Measurements from ENCODE around the gene MSI2.

Gene MSI2

DNA sequence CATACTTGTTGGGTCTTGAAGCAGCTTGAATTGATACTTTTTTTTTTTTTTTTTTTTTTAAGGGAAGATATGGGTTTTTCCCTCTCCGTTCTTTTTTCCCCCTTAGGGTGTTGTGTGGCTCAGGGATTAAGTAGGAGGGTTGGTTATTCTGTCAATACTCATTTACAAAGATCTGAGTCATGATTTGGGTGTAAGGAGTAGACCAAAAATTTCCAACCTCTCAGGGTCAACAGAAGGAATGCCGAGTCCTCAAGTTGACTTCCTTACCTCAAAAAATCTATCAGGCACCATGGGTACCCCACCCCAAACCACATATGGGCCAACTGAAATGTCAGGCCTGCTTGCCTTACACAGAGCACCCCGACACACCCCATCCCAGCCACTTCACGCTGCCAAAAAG is 258.3 kb downstream of the MSI2 start:
- WGBS (ENCODE audit: insufficient coverage, insufficient read length) = no CpG with 5 or more reads among the region's 4 CpGs
- Histone ChIP-seq H3K4me1 (ENCODE audit: control insufficient read depth, insufficient read depth, low read length) (peaks cover 2% of the 10 kb centered on the region; the same call in 1 of the 2 replicates), H3K9me3 (ENCODE audit: control insufficient read depth, insufficient read depth, low read length) (no peaks in the 10 kb centered on the region), H3K27ac (ENCODE audit: low read length) (no peak overlapping the region), H3K27me3 (ENCODE audit: control insufficient read depth, insufficient read depth, low read length) (no peaks in the 10 kb centered on the region), H3K4me3 (ENCODE audit: low read length) (no peak overlapping the region), H3K36me3 (ENCODE audit: control insufficient read depth, insufficient read depth, low read length) (no peaks in the 10 kb centered on the region)
- no peak for DNase-seq (ENCODE audit: low read depth, low spot score)

DNA sequence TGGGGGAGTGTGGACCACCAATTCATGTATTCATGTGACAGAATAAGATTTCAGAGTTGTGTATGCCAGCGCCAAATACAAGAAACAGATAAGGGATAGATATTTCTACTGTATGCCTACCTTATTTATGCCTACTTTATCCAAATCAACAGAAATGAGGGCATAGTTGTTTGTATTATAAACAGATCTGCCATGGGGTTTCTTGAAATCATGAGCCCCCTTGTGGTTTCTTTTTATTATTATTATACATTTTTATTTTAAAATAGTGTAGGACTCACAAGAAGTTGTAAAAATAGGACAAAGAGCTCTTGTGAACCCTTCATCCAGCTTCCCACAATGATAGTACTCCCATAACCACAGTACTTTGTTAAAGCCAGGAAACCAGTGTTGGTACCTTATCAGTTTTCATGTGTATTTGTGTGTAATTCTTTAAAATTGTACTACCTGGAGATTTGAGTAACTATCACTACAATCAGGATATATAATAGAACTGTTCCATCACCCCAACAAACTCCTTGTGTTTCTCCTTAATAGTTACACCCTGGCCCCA is 259.4 kb downstream of the MSI2 start:
- DNase-seq (ENCODE audit: low read depth, low spot score) = no peak
- WGBS (ENCODE audit: insufficient coverage, insufficient read length) = no CpG with 5 or more reads among the region's 1 CpG
- H3K36me3 ChIP-seq (ENCODE audit: control insufficient read depth, insufficient read depth, low read length) = no peaks in the 10 kb centered on the region
- H3K27me3 ChIP-seq (ENCODE audit: control insufficient read depth, insufficient read depth, low read length) = no peaks in the 10 kb centered on the region
- peaks cover 2% of the 10 kb centered on the region; the same call in 1 of the 2 replicates for H3K4me1 ChIP-seq (ENCODE audit: control insufficient read depth, insufficient read depth, low read length)
- no peak overlapping the region for H3K4me3 ChIP-seq (ENCODE audit: low read length)
- H3K27ac ChIP-seq (ENCODE audit: low read length) = no peak overlapping the region
- no peaks in the 10 kb centered on the region for H3K9me3 ChIP-seq (ENCODE audit: control insufficient read depth, insufficient read depth, low read length)

DNA sequence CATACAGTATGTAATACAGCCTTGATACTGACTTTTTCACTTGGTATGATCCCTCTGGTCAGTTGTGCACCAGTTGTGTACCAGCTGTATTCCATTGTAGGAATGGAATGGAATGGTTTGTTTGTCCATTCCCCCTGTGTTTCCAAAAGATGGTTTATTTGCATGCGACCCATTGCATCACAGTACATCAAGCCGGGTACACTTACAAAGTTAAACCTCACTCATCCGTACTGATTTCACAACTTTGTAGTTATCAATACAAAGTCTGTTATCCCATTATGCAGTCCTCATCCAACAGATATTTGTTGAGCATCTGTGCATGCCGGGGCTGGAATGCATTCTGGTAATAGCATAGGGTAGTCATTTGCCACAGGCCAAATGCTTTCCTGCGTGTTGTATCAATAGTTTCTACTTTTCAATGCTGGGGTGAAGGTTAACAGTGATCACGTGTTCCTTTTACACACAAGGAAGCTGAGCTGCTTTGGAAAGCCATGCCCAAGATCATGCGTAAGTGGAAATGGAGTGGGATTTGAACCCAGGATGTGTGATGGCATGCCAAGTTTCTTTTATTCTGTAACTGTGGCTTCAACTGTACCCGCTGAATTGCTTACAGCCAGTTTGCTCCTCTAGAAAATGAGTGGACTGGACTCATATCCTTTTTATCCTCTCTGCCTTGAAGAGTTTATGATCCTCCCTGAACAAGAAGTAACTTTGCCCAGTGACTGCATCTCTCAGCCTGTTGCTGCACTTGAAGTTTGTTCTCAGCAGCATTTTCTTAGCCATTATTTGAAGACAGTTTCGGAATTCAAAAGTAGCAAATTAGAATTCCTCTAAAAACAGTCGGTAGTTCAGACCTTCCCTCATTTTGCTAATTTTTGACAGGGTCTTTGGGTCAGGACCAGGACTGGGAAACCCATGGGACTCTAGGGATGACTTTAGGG is 260.2 kb downstream of the MSI2 start:
- Histone ChIP-seq H3K27ac (ENCODE audit: low read length) (no peak overlapping the region), H3K4me1 (ENCODE audit: control insufficient read depth, insufficient read depth, low read length) (peaks cover 2% of the 10 kb centered on the region; the same call in 1 of the 2 replicates), H3K9me3 (ENCODE audit: control insufficient read depth, insufficient read depth, low read length) (no peaks in the 10 kb centered on the region), H3K27me3 (ENCODE audit: control insufficient read depth, insufficient read depth, low read length) (no peaks in the 10 kb centered on the region), H3K36me3 (ENCODE audit: control insufficient read depth, insufficient read depth, low read length) (no peaks in the 10 kb centered on the region), H3K4me3 (ENCODE audit: low read length) (no peak overlapping the region)
- WGBS (ENCODE audit: insufficient coverage, insufficient read length) = no CpG with 5 or more reads among the region's 10 CpGs
- DNase-seq (ENCODE audit: low read depth, low spot score) = no peak

DNA sequence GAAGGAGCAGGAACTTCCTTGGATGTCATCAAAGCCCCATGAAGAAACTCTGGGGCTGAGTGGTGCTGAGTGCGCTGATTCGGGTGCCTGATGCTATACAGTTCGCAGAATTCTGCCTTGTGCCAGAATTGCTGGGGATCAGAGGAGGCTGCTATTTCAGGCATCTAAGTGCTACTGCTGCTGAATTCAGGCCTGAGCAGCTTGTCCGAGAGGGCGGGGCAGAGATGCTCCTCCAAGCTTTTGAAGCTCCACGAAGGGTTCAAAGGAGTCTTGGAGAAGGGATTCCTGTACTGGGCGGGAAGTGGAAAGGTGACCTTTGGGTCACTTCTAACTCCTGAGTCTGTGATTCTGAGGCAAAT is 260.9 kb downstream of the MSI2 start:
- Histone ChIP-seq H3K9me3 (ENCODE audit: control insufficient read depth, insufficient read depth, low read length) (no peaks in the 10 kb centered on the region), H3K4me1 (ENCODE audit: control insufficient read depth, insufficient read depth, low read length) (no peaks in the 10 kb centered on the region), H3K36me3 (ENCODE audit: control insufficient read depth, insufficient read depth, low read length) (no peaks in the 10 kb centered on the region), H3K4me3 (ENCODE audit: low read length) (no peak overlapping the region), H3K27ac (ENCODE audit: low read length) (no peak overlapping the region), H3K27me3 (ENCODE audit: control insufficient read depth, insufficient read depth, low read length) (no peaks in the 10 kb centered on the region)
- no peak for DNase-seq (ENCODE audit: low read depth, low spot score)
- no CpG with 5 or more reads among the region's 7 CpGs for WGBS (ENCODE audit: insufficient coverage, insufficient read length)

DNA sequence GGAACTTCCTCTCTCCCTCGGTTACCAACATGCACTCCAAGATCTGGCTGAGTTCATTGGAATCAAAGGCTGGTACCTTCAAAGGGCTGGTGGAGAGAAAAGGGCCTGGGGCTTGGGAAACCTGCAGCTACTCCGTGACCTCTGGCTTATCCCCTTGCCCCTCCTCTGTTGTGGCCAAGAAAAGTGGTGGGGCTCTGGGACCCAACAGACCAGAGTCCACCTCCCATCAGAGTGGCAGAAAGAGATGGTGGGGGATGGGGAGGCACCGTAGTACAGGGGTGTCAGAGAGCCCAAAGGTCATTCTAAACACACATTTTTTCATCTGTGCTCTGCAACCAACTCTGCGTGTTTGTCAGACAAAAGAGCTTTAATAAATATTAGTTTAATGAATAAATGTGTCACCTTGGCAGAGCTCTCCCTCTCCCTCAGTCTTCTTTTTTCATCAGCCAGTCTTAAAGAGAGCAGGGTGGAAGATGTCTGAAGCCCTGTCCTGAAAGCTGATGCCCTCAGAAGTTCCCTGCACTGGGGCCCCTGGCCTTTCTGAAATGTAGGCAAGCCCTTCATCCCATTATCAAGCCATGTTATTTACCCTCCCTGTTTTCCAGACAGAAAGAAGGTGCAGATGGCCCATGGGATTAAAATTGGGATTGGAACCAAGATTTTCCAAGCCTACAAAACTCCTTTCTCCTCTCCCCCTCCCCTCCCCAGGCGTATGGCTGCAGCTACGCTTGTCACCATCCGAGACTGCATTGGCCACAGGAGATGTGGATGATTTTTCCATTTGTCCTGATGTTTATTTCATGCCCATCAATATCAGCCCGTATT is 261.5 kb downstream of the MSI2 start:
- no peaks in the 10 kb centered on the region for H3K36me3 ChIP-seq (ENCODE audit: control insufficient read depth, insufficient read depth, low read length)
- no peak overlapping the region for H3K27ac ChIP-seq (ENCODE audit: low read length)
- H3K4me3 ChIP-seq (ENCODE audit: low read length) = no peak overlapping the region
- no peak for DNase-seq (ENCODE audit: low read depth, low spot score)
- no peaks in the 10 kb centered on the region for H3K27me3 ChIP-seq (ENCODE audit: control insufficient read depth, insufficient read depth, low read length)
- no peaks in the 10 kb centered on the region for H3K4me1 ChIP-seq (ENCODE audit: control insufficient read depth, insufficient read depth, low read length)
- WGBS (ENCODE audit: insufficient coverage, insufficient read length) = no CpG with 5 or more reads among the region's 8 CpGs
- no peaks in the 10 kb centered on the region for H3K9me3 ChIP-seq (ENCODE audit: control insufficient read depth, insufficient read depth, low read length)

DNA sequence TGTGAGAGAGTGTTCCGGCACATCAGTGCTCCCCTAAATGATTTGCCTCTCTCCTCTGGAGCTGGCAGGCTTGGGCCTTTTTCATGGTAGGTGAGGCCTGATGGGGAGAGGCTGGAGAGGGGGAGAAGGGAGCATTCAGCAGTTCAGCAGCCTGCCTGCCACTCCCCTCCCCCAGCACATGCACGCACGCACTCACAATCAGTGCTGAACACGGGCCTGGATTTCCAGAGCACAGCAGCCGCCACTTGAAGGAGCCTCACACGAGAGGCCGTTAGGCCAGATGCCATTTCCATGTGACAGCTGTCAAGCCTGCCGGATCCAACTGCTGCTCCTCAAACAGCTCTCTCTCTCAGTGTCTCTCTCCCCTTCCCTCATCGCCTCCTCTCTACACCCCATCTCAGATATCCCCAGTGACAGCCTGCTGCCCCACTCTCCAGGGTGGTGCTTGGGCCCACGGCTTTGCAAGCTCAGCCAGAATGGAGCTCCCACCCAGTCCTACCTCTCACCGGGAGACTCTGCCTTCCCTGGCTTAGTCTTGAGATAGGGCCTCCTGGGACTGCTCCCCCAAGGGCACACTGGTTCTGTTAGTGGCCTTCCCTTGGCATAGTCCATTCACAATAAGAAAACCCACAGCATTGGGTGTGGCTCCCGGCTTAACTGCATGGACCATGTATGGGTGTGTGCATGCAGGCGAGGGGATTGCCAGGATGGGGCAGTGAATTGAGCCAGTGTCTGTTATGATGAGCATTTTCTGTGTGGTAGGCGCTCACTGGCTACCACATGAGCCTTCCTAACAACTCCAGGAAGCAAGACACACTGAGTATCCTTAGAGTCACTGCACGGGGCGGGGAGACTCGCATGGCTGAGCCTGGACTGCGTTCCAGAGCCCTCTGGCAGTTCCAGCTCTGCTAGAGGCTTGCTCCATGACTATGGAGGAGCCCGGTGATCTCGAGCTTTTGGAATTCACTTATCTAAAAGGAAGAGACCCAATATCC is 262.6 kb downstream of the MSI2 start:
- no CpG with 5 or more reads among the region's 20 CpGs for WGBS (ENCODE audit: insufficient coverage, insufficient read length)
- no peak overlapping the region for H3K4me3 ChIP-seq (ENCODE audit: low read length)
- no peaks in the 10 kb centered on the region for H3K9me3 ChIP-seq (ENCODE audit: control insufficient read depth, insufficient read depth, low read length)
- 0 out of 2 replicates have a peak, but pooled peaks cover under 1% of the 10 kb centered on the region for H3K4me1 ChIP-seq (ENCODE audit: control insufficient read depth, insufficient read depth, low read length)
- H3K36me3 ChIP-seq (ENCODE audit: control insufficient read depth, insufficient read depth, low read length) = no peaks in the 10 kb centered on the region
- no peak for DNase-seq (ENCODE audit: low read depth, low spot score)
- no peaks in the 10 kb centered on the region for H3K27me3 ChIP-seq (ENCODE audit: control insufficient read depth, insufficient read depth, low read length)
- no peak overlapping the region for H3K27ac ChIP-seq (ENCODE audit: low read length)

DNA sequence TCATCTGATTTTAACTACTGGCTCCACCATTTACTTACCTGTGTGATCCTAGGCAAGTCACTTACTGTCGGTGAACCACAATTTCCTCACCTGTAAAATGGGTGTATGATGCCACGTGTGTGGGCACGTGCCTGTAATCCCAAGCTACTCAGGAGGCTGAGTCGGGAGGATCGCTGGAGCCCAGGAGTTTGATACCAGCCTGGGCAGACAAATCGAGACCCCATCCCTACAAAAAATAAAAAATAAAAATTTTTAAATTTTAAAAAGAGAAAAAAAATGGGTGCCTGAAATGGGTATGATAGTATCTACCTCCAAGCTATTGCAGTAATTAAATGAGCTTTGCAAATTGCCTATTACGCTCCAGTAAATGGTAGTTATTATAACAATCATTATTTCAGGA is 263.5 kb downstream of the MSI2 start:
- Histone ChIP-seq H3K27me3 (ENCODE audit: control insufficient read depth, insufficient read depth, low read length) (no peaks in the 10 kb centered on the region), H3K9me3 (ENCODE audit: control insufficient read depth, insufficient read depth, low read length) (no peaks in the 10 kb centered on the region), H3K4me3 (ENCODE audit: low read length) (no peak overlapping the region), H3K36me3 (ENCODE audit: control insufficient read depth, insufficient read depth, low read length) (no peaks in the 10 kb centered on the region), H3K27ac (ENCODE audit: low read length) (no peak overlapping the region), H3K4me1 (ENCODE audit: control insufficient read depth, insufficient read depth, low read length) (0 out of 2 replicates have a peak, but pooled peaks cover 2% of the 10 kb centered on the region)
- no CpG with 5 or more reads among the region's 7 CpGs for WGBS (ENCODE audit: insufficient coverage, insufficient read length)
- no peak for DNase-seq (ENCODE audit: low read depth, low spot score)

DNA sequence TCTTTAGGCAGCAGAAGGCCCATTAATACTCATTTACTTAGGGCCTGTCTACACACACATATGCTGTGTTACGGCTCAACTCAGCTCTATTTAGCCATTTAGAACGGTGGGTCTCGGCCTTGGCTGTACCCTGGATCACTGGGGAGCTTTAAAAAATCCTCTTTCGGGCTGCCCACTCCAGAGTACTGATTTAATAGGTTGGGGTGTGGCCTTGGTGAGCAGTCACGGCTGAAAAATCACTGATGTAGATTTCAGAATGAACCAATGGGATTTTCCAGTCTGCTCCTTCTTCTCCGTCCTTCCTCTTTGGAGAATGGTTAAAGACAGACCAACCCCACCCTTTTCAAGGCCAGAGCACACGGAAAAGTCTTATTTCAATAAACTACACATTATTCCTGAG is 265.3 kb downstream of the MSI2 start:
- Histone ChIP-seq H3K27ac (ENCODE audit: low read length) (no peak overlapping the region), H3K4me3 (ENCODE audit: low read length) (no peak overlapping the region), H3K9me3 (ENCODE audit: control insufficient read depth, insufficient read depth, low read length) (no peaks in the 10 kb centered on the region), H3K36me3 (ENCODE audit: control insufficient read depth, insufficient read depth, low read length) (no peaks in the 10 kb centered on the region), H3K4me1 (ENCODE audit: control insufficient read depth, insufficient read depth, low read length) (0 out of 2 replicates have a peak, but pooled peaks cover 2% of the 10 kb centered on the region), H3K27me3 (ENCODE audit: control insufficient read depth, insufficient read depth, low read length) (no peaks in the 10 kb centered on the region)
- no CpG with 5 or more reads among the region's 7 CpGs for WGBS (ENCODE audit: insufficient coverage, insufficient read length)
- no peak for DNase-seq (ENCODE audit: low read depth, low spot score)

DNA sequence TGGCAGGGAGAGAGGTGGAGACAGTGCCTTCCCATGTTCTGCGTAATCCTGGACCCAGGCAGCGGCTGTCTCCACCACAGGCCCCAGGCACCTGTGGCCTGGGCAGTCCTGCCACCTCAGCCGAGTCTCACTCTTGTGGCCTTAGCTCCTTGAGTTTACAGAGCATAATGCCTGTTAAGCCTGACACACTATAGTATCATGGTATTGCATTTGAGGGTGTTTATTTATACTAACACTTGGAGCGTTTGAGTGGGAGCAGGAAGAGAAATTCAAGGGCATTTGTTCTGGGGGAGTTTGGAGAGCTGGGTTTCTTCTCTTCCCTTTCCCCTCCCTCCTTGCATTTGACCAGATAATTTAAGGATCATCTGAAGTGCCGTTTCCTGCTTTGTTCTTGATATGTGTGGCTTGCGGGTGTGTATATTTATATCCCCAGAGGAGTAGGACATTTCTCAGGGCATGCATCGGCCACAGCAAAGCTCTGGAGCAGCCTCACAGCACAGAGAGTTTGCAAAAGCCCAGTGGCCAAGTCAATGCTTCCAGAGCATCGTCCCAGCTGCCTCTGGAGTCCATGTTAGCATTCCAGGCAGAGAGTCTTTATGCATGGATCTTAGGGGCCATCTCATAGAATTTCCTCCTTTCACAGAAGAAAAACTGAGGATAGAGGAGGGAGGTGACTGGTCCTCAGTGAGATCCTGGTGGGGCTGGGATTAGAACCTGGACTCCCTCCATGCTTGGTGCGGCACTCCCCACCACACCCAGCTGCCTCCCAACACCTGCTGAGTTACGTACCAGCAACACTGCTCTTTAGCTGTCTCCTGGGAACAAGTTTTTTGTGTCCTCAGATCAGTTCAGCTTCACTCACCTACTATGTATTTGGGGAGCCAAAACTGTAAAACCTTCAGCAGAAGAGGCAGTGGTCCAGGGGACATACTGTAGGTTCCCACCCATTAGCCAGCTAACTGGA is 266.0 kb downstream of the MSI2 start:
- no peaks in the 10 kb centered on the region for H3K9me3 ChIP-seq (ENCODE audit: control insufficient read depth, insufficient read depth, low read length)
- no peak for DNase-seq (ENCODE audit: low read depth, low spot score)
- no peaks in the 10 kb centered on the region for H3K36me3 ChIP-seq (ENCODE audit: control insufficient read depth, insufficient read depth, low read length)
- peaks cover 3% of the 10 kb centered on the region for H3K4me1 ChIP-seq (ENCODE audit: control insufficient read depth, insufficient read depth, low read length)
- no peaks in the 10 kb centered on the region for H3K27me3 ChIP-seq (ENCODE audit: control insufficient read depth, insufficient read depth, low read length)
- H3K4me3 ChIP-seq (ENCODE audit: low read length) = no peak overlapping the region
- H3K27ac ChIP-seq (ENCODE audit: low read length) = no peak overlapping the region
- WGBS (ENCODE audit: insufficient coverage, insufficient read length) = no CpG with 5 or more reads among the region's 10 CpGs
